ENCODE measurements around the gene FMNL2.

The FMNL2 gene

GRCh38 chr2:152559008-152559407 is 224.0 kb downstream of the FMNL2 start:
- ChIA-PET POLR2A (ENCODE audit: low non-redundant PET) (no interaction called here), CTCF (interaction anchor here (0.7 kb wide), 1 partner anchor 89 kb away, joined by 3 read pairs; no protein-coding TSS in a partner anchor)
- DNase-seq (ENCODE audit: low spot score), result no peak
- H3K27ac ChIP-seq, result no peak overlapping the region
- TF ChIP-seq CTCF (conservative IDR thresholded peaks at IDR 0.05; ENCODE audit: low read depth), result no peak

GRCh38 chr2:152560166-152560565 is 225.2 kb downstream of the FMNL2 start:
- DNase-seq (ENCODE audit: low spot score), result no peak
- H3K27ac ChIP-seq, result no peak overlapping the region
- ChIA-PET POLR2A (ENCODE audit: low non-redundant PET) (no interaction called here), CTCF (no interaction called here)
- no peak for TF ChIP-seq CTCF (conservative IDR thresholded peaks at IDR 0.05; ENCODE audit: low read depth)

GRCh38 chr2:152560873-152561595 is 226.1 kb downstream of the FMNL2 start:
- no peak overlapping the region for H3K27ac ChIP-seq
- DNase-seq (ENCODE audit: low spot score), result no peak
- ChIA-PET CTCF (interaction anchor here (0.6 kb wide), 1 partner anchor 16 kb away, joined by 6 read pairs; no protein-coding TSS in a partner anchor), POLR2A (ENCODE audit: low non-redundant PET) (no interaction called here)
- no peak for TF ChIP-seq CTCF (conservative IDR thresholded peaks at IDR 0.05; ENCODE audit: low read depth)

DNA sequence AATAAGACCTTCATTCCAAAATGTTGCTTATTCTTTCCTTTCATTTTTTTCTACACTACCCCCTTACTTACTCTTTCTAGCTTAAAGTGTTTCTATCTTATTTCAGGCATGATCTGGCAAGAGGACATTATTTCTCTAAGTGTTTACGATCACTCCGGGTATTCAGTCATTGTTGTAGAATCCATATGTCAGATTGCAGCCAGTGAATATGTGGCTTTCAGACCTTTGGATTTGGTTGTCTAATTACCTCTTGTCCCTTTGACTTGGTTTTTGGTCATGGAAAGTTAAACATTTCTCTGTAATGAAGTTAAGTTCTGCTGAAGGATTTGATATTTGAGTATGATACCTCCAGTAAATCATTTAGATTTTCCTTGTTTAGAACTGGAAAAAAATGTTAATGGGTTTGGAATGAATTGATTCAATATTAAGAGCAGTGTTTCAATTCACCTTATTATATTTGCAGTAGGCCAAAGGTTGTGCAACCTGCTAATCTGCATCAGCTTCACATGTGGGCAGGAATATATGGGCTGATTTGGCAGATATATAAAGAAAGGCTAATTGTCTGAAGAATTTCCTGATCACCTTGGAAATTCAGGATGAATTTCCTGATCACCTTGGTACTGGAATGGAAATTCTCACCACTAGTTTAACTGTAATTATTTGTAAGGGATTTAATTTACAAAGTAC is 227.4 kb downstream of the FMNL2 start:
- ChIA-PET CTCF (interaction anchor here (0.8 kb wide), 1 partner anchor 39 kb away, joined by 3 read pairs; no protein-coding TSS in a partner anchor), POLR2A (ENCODE audit: low non-redundant PET) (no interaction called here)
- H3K27ac ChIP-seq, result no peak overlapping the region
- TF ChIP-seq CTCF (conservative IDR thresholded peaks at IDR 0.05; ENCODE audit: low read depth), result no peak
- no peak for DNase-seq (ENCODE audit: low spot score)

DNA sequence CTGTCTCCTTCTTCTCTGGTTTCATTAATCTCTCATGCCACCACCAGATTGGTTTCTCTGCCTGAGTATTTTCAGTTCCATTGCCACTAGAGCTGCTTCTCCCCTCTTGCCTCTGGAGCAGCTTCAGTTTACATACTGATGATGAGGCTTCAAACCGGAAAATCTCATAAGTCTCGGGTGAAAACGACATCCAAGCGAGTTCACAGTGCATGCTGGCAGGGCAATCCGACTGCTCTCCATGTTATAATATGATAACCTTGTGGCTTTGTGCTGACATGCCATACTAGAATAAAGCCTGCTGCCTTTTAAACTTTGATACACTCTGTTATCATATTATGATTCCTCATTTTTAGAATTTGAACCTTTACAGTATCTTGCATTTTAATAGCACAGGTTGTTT is 228.8 kb downstream of the FMNL2 start:
- CTCF ChIA-PET, result interaction anchor here (0.5 kb wide), 1 partner anchor 90 kb away, joined by 3 read pairs; no protein-coding TSS in a partner anchor
- no peak overlapping the region for H3K27ac ChIP-seq
- no peak for DNase-seq (ENCODE audit: low spot score)
- POLR2A ChIA-PET (ENCODE audit: low non-redundant PET), result no interaction called here
- TF ChIP-seq CTCF (conservative IDR thresholded peaks at IDR 0.05; ENCODE audit: low read depth), result no peak

DNA sequence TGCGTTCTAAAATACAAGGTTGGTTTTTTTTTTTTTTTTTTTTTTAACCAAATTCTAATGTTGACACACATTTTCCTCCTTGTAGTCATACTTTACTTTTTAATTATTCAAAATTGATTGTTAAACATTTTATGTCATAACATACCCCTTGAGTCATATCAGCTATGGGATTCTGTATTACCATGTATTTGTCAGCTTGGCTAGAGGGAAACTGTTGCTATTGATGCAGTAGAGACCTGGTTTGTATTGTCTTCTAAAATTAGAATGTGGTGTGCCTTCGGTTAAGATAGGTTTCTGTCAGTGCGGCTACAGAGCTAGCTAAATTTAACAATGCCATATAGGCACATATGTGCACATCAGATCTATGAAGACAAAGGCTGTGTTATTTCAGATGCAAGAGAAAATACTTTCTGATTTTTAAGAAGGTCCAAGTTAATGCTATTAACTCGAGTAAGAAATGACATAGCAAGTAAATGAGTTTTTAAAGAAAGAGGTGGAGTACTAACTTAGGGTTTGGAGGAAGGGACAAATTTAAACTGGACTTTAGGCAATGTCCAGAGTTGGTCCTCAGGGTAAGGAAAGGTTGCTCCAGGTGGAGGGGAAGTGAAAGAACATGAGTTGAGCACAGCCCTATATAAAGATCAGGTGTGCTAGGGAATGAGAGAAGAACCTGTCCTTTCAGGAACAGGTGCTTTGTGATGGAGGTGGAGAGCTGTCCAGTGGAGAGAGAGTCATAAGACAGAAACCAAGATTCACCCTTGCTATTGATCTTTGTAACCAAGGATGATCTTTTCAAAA is 230.0 kb downstream of the FMNL2 start:
- no peak for DNase-seq (ENCODE audit: low spot score)
- CTCF ChIA-PET, result interaction anchor here (0.6 kb wide), 1 partner anchor 9 kb away, joined by 4 read pairs; no protein-coding TSS in a partner anchor
- no peak overlapping the region for H3K27ac ChIP-seq
- POLR2A ChIA-PET (ENCODE audit: low non-redundant PET), result no interaction called here
- TF ChIP-seq CTCF (conservative IDR thresholded peaks at IDR 0.05; ENCODE audit: low read depth), result no peak
